ENCODE results near the gene LMO2.
"Not testable (repeated sequence)": the region's sequence is repeated elsewhere in the genome, so short reads cannot be mapped to it uniquely, and the experiment has no call there.

LMO2 gene

DNA sequence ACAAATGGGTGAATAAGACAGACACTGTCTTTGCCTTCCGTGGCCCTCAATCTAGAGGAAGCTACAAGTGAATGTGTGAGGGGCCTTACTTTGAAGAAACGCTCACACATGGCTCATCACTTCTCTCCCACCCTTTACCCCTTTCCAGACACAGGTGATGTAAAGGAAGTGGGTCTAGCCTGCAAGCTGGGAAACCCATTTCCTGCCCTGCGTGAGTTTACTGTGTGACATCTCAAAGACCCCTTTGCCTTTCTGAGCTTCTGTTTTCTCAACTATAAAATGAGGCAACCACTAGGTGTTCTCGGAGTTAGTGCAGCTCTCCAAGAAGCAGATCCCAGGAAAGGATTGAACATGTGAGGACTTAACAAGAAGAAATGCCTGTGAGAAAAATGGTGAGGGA is 43.1 kb upstream of the LMO2 start:
- H3K27ac ChIP-seq = no peak overlapping the region
- DNase-seq = no peak
- no peaks in the 10 kb centered on the region for H3K36me3 ChIP-seq (replicated peaks)
- no peaks in the 10 kb centered on the region for H3K27me3 ChIP-seq (replicated peaks)
- no peak for TF ChIP-seq CTCF (IDR thresholded peaks at IDR 0.05; ENCODE audit: low read depth, low read length, missing control alignments)
- in situ Hi-C loops (cut with HindIII; ENCODE audit: low pct_ligation_motif_present, low sequenced_read_pairs) = no loop called here
- H3K4me3 ChIP-seq (ENCODE audit: low read depth, low read length) = no peak overlapping the region

GRCh38 chr11:33934450-33934849 is 42.6 kb upstream of the LMO2 start:
- Histone ChIP-seq H3K36me3 (replicated peaks) (no peaks in the 10 kb centered on the region), H3K27ac (no peak overlapping the region), H3K27me3 (replicated peaks) (no peaks in the 10 kb centered on the region), H3K4me3 (ENCODE audit: low read depth, low read length) (no peak overlapping the region)
- in situ Hi-C loops (cut with HindIII; ENCODE audit: low pct_ligation_motif_present, low sequenced_read_pairs) = no loop called here
- TF ChIP-seq CTCF (IDR thresholded peaks at IDR 0.05; ENCODE audit: low read depth, low read length, missing control alignments) = no peak
- DNase-seq = no peak

- Histone ChIP-seq H3K4me3 (ENCODE audit: low read depth, low read length) (no peak overlapping the region), H3K27ac (no peak overlapping the region), H3K36me3 (replicated peaks) (no peaks in the 10 kb centered on the region), H3K27me3 (replicated peaks) (no peaks in the 10 kb centered on the region)
- in situ Hi-C loops (cut with HindIII; ENCODE audit: low pct_ligation_motif_present, low sequenced_read_pairs) = no loop called here
- TF ChIP-seq CTCF (IDR thresholded peaks at IDR 0.05; ENCODE audit: low read depth, low read length, missing control alignments) = no peak
- no peak for DNase-seq
Measured at GRCh38 chr11:33933602-33934001, 41.7 kb upstream of the LMO2 start.

DNA sequence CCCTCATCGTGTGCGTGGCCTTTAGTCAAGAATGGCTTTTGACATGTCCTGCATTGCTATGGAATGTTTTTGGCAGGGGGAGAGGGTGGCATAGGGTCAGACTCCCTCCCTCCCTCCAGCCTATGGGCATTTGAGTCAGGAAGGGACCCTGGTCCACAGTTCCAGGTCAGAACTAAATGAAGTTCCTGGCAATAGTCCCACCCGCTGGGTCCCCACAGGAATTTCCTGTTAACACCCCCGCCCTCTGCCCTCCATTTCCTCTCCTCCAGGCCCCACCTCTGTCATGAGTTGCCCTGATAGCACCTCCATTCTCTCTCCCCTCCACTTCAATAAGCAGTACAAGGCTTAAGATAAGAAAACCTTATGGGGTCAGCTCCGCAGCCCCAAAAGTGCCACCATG is 40.8 kb upstream of the LMO2 start:
- H3K4me3 ChIP-seq (ENCODE audit: low read depth, low read length) = no peak overlapping the region
- no peaks in the 10 kb centered on the region for H3K36me3 ChIP-seq (replicated peaks)
- in situ Hi-C loops (cut with HindIII; ENCODE audit: low pct_ligation_motif_present, low sequenced_read_pairs) = no loop called here
- H3K27ac ChIP-seq = no peak overlapping the region
- DNase-seq = no peak
- no peaks in the 10 kb centered on the region for H3K27me3 ChIP-seq (replicated peaks)
- TF ChIP-seq CTCF (IDR thresholded peaks at IDR 0.05; ENCODE audit: low read depth, low read length, missing control alignments) = no peak

- DNase-seq; H3K4me3 ChIP-seq (ENCODE audit: low read depth, low read length); in situ Hi-C loops (cut with HindIII; ENCODE audit: low pct_ligation_motif_present, low sequenced_read_pairs); H3K27me3 ChIP-seq (replicated peaks); H3K27ac ChIP-seq; H3K36me3 ChIP-seq (replicated peaks): not testable (repeated sequence)
Measured at GRCh38 chr11:33931739-33932366, 40.0 kb upstream of the LMO2 start.

DNA sequence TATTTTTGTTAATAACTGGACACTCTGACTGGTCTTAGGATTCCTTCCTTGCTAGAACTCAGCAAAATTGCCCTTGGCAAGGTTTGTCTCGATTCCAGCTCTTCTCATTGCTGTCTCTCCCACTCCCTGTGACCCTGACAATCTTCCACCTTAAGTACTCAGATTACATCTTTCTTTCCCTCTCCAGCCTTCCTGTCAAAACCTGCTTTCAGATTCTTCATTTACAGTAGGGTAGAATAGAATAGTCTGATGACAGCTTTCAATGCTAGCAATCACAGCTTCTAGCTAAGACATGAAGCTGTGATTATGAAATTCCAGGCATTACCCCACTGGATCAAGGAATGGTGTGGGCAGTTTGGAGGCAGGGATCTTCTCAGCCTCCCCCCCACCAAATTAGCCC is 39.2 kb upstream of the LMO2 start:
- H3K27ac ChIP-seq = no peak overlapping the region
- DNase-seq = no peak

More for the DNA sequence above, 39.2 kb upstream of the LMO2 start:
- no peak overlapping the region for H3K4me3 ChIP-seq (ENCODE audit: low read depth, low read length)
- no peaks in the 10 kb centered on the region for H3K27me3 ChIP-seq (replicated peaks)
- no peak for TF ChIP-seq CTCF (IDR thresholded peaks at IDR 0.05; ENCODE audit: low read depth, low read length, missing control alignments)
- H3K36me3 ChIP-seq (replicated peaks) = no peaks in the 10 kb centered on the region
- in situ Hi-C loops (cut with HindIII; ENCODE audit: low pct_ligation_motif_present, low sequenced_read_pairs) = no loop called here

Data from brain microvascular endothelial cell (primary cell).